IMR-90 (cell line): ENCODE results near the gene FLT3. TPM values are rescaled to one million over a fixed set of nuclear protein-coding genes. Genes with fewer than 3 reads are reported as not detected.

Experiments
- ATAC-seq: fragments of 200-7000 bp; cut with Tn5 transposase; 2 replicates; pipeline ENCODE4 v1.9.1; 2020; ENCODE audit warnings: low read depth, mild to moderate bottlenecking, moderate library complexity
- BruUV-seq: library from RNA; stranded (reverse); fragments of 400-500 nt; replicated peaks from 2 replicates; lab custom pipeline; 2021; lab: Mats Ljungman, UMichigan
- CTCF ChIA-PET: fragments of 300-600 bp; formaldehyde crosslinking; extraction: SDS; loops from one replicate; lab custom pipeline; 2021; ENCODE audit warnings: antibody characterized with exemption; lab: Yijun Ruan, JAX
- POLR2A ChIA-PET: fragments of 300-600 bp; sonication (Branson Sonifier 250); formaldehyde crosslinking; loops from one replicate; lab custom pipeline; 2022; ENCODE audit warnings: antibody characterized with exemption; ENCODE audit not compliant: unreplicated experiment; lab: Charles Lee
- DNase-seq: peaks from one replicate; pipeline ENCODE4 v3.0.0; 2013
- H2AFZ ChIP-seq: replicated peaks from 2 replicates; pipeline ENCODE3; 2013; ENCODE audit warnings: low read length, mild to moderate bottlenecking; ENCODE audit not compliant: poor library complexity
- H2AK5ac ChIP-seq: 2 replicates; pipeline ENCODE4 v1.6.1; 2013; ENCODE audit warnings: low read depth, low read length, inconsistent platforms
- H2AK9ac ChIP-seq: replicated peaks from 2 replicates; pipeline ENCODE3; 2013; ENCODE audit warnings: mild to moderate bottlenecking, low read depth, low read length, moderate library complexity; ENCODE audit not compliant: poor library complexity
- H2BK120ac ChIP-seq: 2 replicates; pipeline ENCODE4 v1.6.1; 2013; ENCODE audit warnings: low read depth, low read length, inconsistent platforms
- H2BK15ac ChIP-seq: 3 replicates; pipeline ENCODE4 v1.6.1; 2013; ENCODE audit warnings: low read depth, low read length, inconsistent platforms
- H2BK20ac ChIP-seq: 2 replicates; pipeline ENCODE4 v1.6.1; 2013; ENCODE audit warnings: low read depth, mild to moderate bottlenecking, inconsistent platforms, low read length, moderate library complexity
- H2BK5ac ChIP-seq: 2 replicates; pipeline ENCODE4 v1.6.1; 2013; ENCODE audit warnings: mild to moderate bottlenecking, low read depth, low read length, inconsistent platforms; ENCODE audit not compliant: poor library complexity, severe bottlenecking
- H3K14ac ChIP-seq: replicated peaks from 2 replicates; pipeline ENCODE4 v1.6.1; 2013; ENCODE audit warnings: low read depth, low read length, inconsistent platforms
- H3K18ac ChIP-seq: 2 replicates; pipeline ENCODE4 v1.6.1; 2013; ENCODE audit warnings: low read depth, low read length, control low read depth
- H3K23ac ChIP-seq: 2 replicates; pipeline ENCODE4 v1.6.1; 2013; ENCODE audit warnings: low read depth, low read length, inconsistent platforms
- H3K27ac ChIP-seq: 2 replicates; pipeline ENCODE4 v1.5.1; 2013; ENCODE audit warnings: mild to moderate bottlenecking, control low read depth, low read length; ENCODE audit not compliant: insufficient read depth
- H3K27me3 ChIP-seq: 2 replicates; pipeline ENCODE4 v1.6.1; 2013; ENCODE audit warnings: low read length; ENCODE audit not compliant: control insufficient read depth, insufficient read depth
- H3K36me3 ChIP-seq: 2 replicates; pipeline ENCODE4 v1.6.1; 2013; ENCODE audit warnings: low read length, mixed read lengths; ENCODE audit not compliant: control insufficient read depth, insufficient read depth
- H3K4ac ChIP-seq: 2 replicates; pipeline ENCODE4 v1.6.1; 2013; ENCODE audit warnings: low read depth, low read length, inconsistent platforms
- H3K4me1 ChIP-seq: 2 replicates; pipeline ENCODE4 v1.6.1; 2013; ENCODE audit warnings: low read length, mixed read lengths; ENCODE audit not compliant: control insufficient read depth, insufficient read depth
- H3K4me2 ChIP-seq: 2 replicates; pipeline ENCODE4 v1.6.1; 2013; ENCODE audit warnings: low read depth, mild to moderate bottlenecking, control low read depth, low read length, moderate library complexity
- H3K4me3 ChIP-seq: 2 replicates; pipeline ENCODE4 v1.5.1; 2013; ENCODE audit warnings: low read depth, mild to moderate bottlenecking, control low read depth, low read length, moderate library complexity; ENCODE audit not compliant: insufficient read depth
- H3K56ac ChIP-seq: 2 replicates; pipeline ENCODE4 v1.6.1; 2013; ENCODE audit warnings: low read length, inconsistent platforms; ENCODE audit not compliant: insufficient read depth; ENCODE audit errors: extremely low read depth
- H3K79me1 ChIP-seq, 2 experiments: 2 replicates each; pipeline ENCODE4 v1.6.1; 2013; ENCODE audit warnings: low read length in 2 of 2, inconsistent platforms in 1 of 2, low read depth in 1 of 2
- H3K9ac ChIP-seq: 2 replicates; pipeline ENCODE4 v1.6.1; 2013; ENCODE audit warnings: low read depth, low read length, control low read depth
- H3K9me1 ChIP-seq: 2 replicates; pipeline ENCODE4 v1.6.1; 2013; ENCODE audit warnings: low read length, inconsistent platforms; ENCODE audit not compliant: insufficient read depth
- H3K9me3 ChIP-seq: 2 replicates; pipeline ENCODE4 v1.6.1; 2013; ENCODE audit warnings: low read length; ENCODE audit not compliant: control insufficient read depth, insufficient read depth
- H4K20me1 ChIP-seq: 2 replicates; pipeline ENCODE4 v1.6.1; 2013; ENCODE audit warnings: low read length, inconsistent platforms; ENCODE audit not compliant: insufficient read depth
- H4K5ac ChIP-seq: 2 replicates; pipeline ENCODE4 v1.6.1; 2013; ENCODE audit warnings: mild to moderate bottlenecking, low read depth, low read length, control low read depth
- H4K8ac ChIP-seq, 2 experiments: 2 replicates each; pipeline ENCODE4 v1.6.1; 2013; ENCODE audit warnings: low read depth in 2 of 2, low read length in 2 of 2, control low read depth in 1 of 2, inconsistent platforms in 1 of 2
- H4K91ac ChIP-seq: 2 replicates; pipeline ENCODE4 v1.6.1; 2013; ENCODE audit warnings: low read depth, low read length, inconsistent platforms; ENCODE audit not compliant: insufficient read depth
- BHLHE40 ChIP-seq: fragments of 150-350 bp; IDR thresholded peaks from 2 replicates; pipeline ENCODE4 v1.6.1; 2016; ENCODE audit warnings: mild to moderate bottlenecking, low read depth, low read length
- CEBPB ChIP-seq: IDR thresholded peaks from 2 replicates; pipeline ENCODE4 v1.6.1; 2012; ENCODE audit warnings: low read depth, low read length, improper control_type of control experiment
- CHD1 ChIP-seq: IDR thresholded peaks from 2 replicates; pipeline ENCODE4 v1.6.1; 2012; ENCODE audit warnings: low read depth, low read length, improper control_type of control experiment
- FOS ChIP-seq: fragments of 150-350 bp; IDR thresholded peaks from 2 replicates; pipeline ENCODE4 v1.6.1; 2016; ENCODE audit warnings: low read depth, low read length
- MXI1 ChIP-seq: IDR thresholded peaks from 2 replicates; pipeline ENCODE4 v1.6.1; 2012; ENCODE audit warnings: low read depth, mild to moderate bottlenecking, low read length, moderate library complexity, borderline replicate concordance
- NFE2L2 ChIP-seq: fragments of 150-350 bp; IDR thresholded peaks from 2 replicates; pipeline ENCODE4 v1.6.1; 2016; ENCODE audit warnings: low read depth, mild to moderate bottlenecking, low read length
- POLR2A ChIP-seq: IDR thresholded peaks from 2 replicates; pipeline ENCODE4 v1.6.1; 2012; ENCODE audit warnings: mild to moderate bottlenecking, low read depth, low read length
- RAD21 ChIP-seq: IDR thresholded peaks from 2 replicates; pipeline ENCODE4 v1.6.1; 2012; ENCODE audit warnings: low read length, improper control_type of control experiment
- RCOR1 ChIP-seq: IDR thresholded peaks from 2 replicates; pipeline ENCODE4 v1.6.1; 2012; ENCODE audit warnings: mild to moderate bottlenecking, low read length, improper control_type of control experiment; ENCODE audit not compliant: insufficient replicate concordance
- RFX5 ChIP-seq: IDR thresholded peaks from 2 replicates; pipeline ENCODE4 v1.8.0; 2012; ENCODE audit warnings: low read depth, mild to moderate bottlenecking, low read length, moderate library complexity
- SMC3 ChIP-seq: fragments of 150-350 bp; IDR thresholded peaks from 2 replicates; pipeline ENCODE4 v1.6.1; 2016; ENCODE audit warnings: low read depth, mild to moderate bottlenecking, antibody characterized with exemption, low read length, moderate library complexity
- WGBS, 2 experiments: methylation state at CpG; one replicate each; pipeline versions ENCODE4 v1.1.5 to v1.1.7; 2013; ENCODE audit warnings: missing lambda C conversion rate in 2 of 2; ENCODE audit not compliant: insufficient read length in 1 of 2; ENCODE audit errors: extremely low coverage in 2 of 2; 5-methylcytosine and 5-hydroxymethylcytosine counted together
- dilution Hi-C: fragments of 300-500 bp; cut with HindIII; formaldehyde crosslinking; loops from one replicate; pipeline ENCODE4 v1.14.3; 2018; ENCODE audit warnings: low sequenced_read_pairs; ENCODE audit not compliant: unreplicated experiment
- in situ Hi-C: fragments of 300-500 bp; cut with MboI; formaldehyde crosslinking; loops from 3 replicates; pipeline ENCODE4 v1.14.3; 2019; ENCODE audit warnings: low sequenced_read_pairs, inconsistent platforms, mixed read lengths
- intact Hi-C: fragments of 100-400 bp; cut with micrococcal nuclease; formaldehyde crosslinking; loops from 2 replicates; pipeline ENCODE4 v1.10.0; 2022
- polyA plus RNA-seq, 3 experiments: library from polyadenylated mRNA; depleted of rRNA; stranded (reverse); fragments of >200 nt; gene quantifications; 2 replicates each; pipeline ENCODE4 v1.2.3, GENCODE V29; 2012; ENCODE audit warnings: low replicate concordance in 1 of 3
- total RNA-seq: library from RNA; depleted of rRNA; stranded (reverse); fragments of >200 nt; gene quantifications from 2 replicates; pipeline ENCODE4 v1.2.3, GENCODE V29; 2012
- TF ChIP-seq, protein P1 (sequence below): fragments of 150-350 bp; IDR thresholded peaks from 2 replicates; pipeline ENCODE4 v1.6.1; 2017; ENCODE audit warnings: mild to moderate bottlenecking, antibody characterized with exemption, low read length, low read depth
- TF ChIP-seq, protein P2 (sequence below): fragments of 150-350 bp; IDR thresholded peaks from 2 replicates; pipeline ENCODE4 v1.6.1; 2016; ENCODE audit warnings: low read depth, mild to moderate bottlenecking, low read length, moderate library complexity, borderline replicate concordance
- TF ChIP-seq, protein P3 (sequence below): conservative IDR thresholded peaks from 2 replicates; pipeline ENCODE4 v1.5.1; 2012; ENCODE audit warnings: mild to moderate bottlenecking, low read depth, low read length, improper control_type of control experiment

FLT3 gene
- total and polyA plus RNA-seq, 2 of the 4 experiments (the other 2 are of a cell fraction): not detected

DNA sequence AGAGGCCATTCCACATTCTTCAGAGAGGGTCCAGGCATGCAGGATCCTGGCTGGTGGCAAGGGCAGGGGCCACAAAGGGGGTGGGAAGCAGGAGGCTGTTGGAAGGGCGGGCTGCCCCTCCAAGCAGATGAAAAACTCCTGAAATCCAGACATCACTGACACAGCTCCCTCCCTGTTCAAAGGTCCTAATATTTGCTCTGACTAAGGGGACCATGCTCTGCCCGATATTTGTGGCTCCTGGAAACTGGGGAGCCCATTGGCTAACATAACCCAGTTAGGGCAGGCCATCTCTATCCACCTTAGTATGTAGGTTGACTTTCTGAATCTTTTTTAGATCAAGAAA, 127.9 kb downstream of the FLT3 start:
- in situ Hi-C loops: no loop called here
- no TSS peak for BruUV-seq

More for the DNA sequence above, 127.9 kb downstream of the FLT3 start:
- no peak overlapping the region for H3K9ac ChIP-seq
- H3K23ac ChIP-seq: no peak overlapping the region
- ChIA-PET CTCF (interaction anchor here (0.7 kb wide), 1 partner anchor 1025 kb away, joined by 4 read pairs; no protein-coding TSS in a partner anchor), POLR2A (no interaction called here)
- peaks cover 3% of the 10 kb centered on the region; the same call in 1 of the 2 replicates for H3K9me3 ChIP-seq
- no peak overlapping the region for H4K5ac ChIP-seq
- no peak overlapping the region for H3K27ac ChIP-seq
- ATAC-seq (no peak), DNase-seq (no peak)
- no peak overlapping the region for H3K4me3 ChIP-seq
- H2AK9ac ChIP-seq: no peak overlapping the region
- H3K4ac ChIP-seq: no peak overlapping the region
- no peak overlapping the region for H2BK15ac ChIP-seq
- no peak overlapping the region for H3K18ac ChIP-seq
- H4K20me1 ChIP-seq: peaks cover 4% of the 10 kb centered on the region
- H2BK120ac ChIP-seq: no peak overlapping the region
- no peak overlapping the region for H2AFZ ChIP-seq
- intact Hi-C loops (no loop called here), dilution Hi-C loops (no loop called here)
- no CpG with 5 or more reads among the region's 2 CpGs for WGBS, 2 experiments
- no peaks in the 10 kb centered on the region; the same call in 1 of the 2 replicates for H3K9me1 ChIP-seq
- H3K4me1 ChIP-seq: no peaks in the 10 kb centered on the region
- peaks cover 96% of the 10 kb centered on the region for H3K27me3 ChIP-seq
- H2BK5ac ChIP-seq: no peak overlapping the region
- TF ChIP-seq CHD1 (no peak), RCOR1 (no peak), POLR2A (no peak), BHLHE40 (no peak), NFE2L2 (no peak), MXI1 (no peak), CEBPB (no peak), RFX5 (no peak), SMC3 (no peak), FOS (no peak), RAD21 (no peak)
- TF ChIP-seq, protein P1, sequence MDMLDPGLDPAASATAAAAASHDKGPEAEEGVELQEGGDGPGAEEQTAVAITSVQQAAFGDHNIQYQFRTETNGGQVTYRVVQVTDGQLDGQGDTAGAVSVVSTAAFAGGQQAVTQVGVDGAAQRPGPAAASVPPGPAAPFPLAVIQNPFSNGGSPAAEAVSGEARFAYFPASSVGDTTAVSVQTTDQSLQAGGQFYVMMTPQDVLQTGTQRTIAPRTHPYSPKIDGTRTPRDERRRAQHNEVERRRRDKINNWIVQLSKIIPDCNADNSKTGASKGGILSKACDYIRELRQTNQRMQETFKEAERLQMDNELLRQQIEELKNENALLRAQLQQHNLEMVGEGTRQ: no peak
- TF ChIP-seq, protein P2, sequence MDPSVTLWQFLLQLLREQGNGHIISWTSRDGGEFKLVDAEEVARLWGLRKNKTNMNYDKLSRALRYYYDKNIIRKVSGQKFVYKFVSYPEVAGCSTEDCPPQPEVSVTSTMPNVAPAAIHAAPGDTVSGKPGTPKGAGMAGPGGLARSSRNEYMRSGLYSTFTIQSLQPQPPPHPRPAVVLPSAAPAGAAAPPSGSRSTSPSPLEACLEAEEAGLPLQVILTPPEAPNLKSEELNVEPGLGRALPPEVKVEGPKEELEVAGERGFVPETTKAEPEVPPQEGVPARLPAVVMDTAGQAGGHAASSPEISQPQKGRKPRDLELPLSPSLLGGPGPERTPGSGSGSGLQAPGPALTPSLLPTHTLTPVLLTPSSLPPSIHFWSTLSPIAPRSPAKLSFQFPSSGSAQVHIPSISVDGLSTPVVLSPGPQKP: no peak
- TF ChIP-seq, protein P3, sequence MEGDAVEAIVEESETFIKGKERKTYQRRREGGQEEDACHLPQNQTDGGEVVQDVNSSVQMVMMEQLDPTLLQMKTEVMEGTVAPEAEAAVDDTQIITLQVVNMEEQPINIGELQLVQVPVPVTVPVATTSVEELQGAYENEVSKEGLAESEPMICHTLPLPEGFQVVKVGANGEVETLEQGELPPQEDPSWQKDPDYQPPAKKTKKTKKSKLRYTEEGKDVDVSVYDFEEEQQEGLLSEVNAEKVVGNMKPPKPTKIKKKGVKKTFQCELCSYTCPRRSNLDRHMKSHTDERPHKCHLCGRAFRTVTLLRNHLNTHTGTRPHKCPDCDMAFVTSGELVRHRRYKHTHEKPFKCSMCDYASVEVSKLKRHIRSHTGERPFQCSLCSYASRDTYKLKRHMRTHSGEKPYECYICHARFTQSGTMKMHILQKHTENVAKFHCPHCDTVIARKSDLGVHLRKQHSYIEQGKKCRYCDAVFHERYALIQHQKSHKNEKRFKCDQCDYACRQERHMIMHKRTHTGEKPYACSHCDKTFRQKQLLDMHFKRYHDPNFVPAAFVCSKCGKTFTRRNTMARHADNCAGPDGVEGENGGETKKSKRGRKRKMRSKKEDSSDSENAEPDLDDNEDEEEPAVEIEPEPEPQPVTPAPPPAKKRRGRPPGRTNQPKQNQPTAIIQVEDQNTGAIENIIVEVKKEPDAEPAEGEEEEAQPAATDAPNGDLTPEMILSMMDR: no peak
- H3K36me3 ChIP-seq: no peaks in the 10 kb centered on the region
- no peaks in the 10 kb centered on the region for H3K79me1 ChIP-seq
- H4K8ac ChIP-seq: no peak overlapping the region
- H2BK20ac ChIP-seq: no peak overlapping the region
- H3K4me2 ChIP-seq: no peak overlapping the region
- no peak overlapping the region for H2AK5ac ChIP-seq
- no peak overlapping the region for H4K91ac ChIP-seq
- no peak overlapping the region for H3K56ac ChIP-seq
- H3K14ac ChIP-seq: no peak overlapping the region
